Stimulated activated CD8-positive, alpha-beta memory T cell treated with anti-CD3 and anti-CD28 coated beads, Interleukin-4, amount 100 ng/mL, for 24 hours (primary cell): Measurements from ENCODE around the gene LILRB1.
"Not testable (repeated sequence)": the region's sequence is repeated elsewhere in the genome, so short reads cannot be mapped to it uniquely, and the experiment has no call there.

ENCODE experiments used
- DNase-seq: peaks from one replicate; pipeline ENCODE4 v3.0.0-alpha.2; 2020; ENCODE audit warnings: low read depth

Gene LILRB1

GRCh38 chr19:54630262-54630661 is at the start of gene LILRB1:
Gene LILRB1 (plus strand): TSS chr19:54630484. CDS start chr19:54631074, 590 bp downstream.
- DNase-seq = not testable (repeated sequence)

DNA sequence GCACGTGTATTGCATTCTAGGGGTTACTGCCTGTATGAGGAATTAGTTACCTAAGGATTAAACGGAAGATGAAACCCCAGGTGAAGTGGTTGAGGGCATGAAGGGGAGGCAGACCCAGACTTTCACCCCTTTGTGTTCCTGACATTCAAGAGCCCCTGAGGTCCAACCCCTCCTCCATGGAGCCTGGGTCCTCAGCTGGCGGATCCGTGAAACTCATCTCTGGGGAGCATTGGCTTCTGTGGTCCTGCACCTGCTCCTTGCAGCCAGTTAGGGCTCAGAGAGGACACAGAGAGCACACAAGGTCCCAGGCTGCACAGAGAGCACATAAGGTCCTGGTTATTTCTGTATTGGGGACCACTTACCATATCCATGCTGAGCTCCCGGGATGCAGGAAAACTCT is 43.9 kb upstream of the LILRB1 start:
- no peak for DNase-seq

DNA sequence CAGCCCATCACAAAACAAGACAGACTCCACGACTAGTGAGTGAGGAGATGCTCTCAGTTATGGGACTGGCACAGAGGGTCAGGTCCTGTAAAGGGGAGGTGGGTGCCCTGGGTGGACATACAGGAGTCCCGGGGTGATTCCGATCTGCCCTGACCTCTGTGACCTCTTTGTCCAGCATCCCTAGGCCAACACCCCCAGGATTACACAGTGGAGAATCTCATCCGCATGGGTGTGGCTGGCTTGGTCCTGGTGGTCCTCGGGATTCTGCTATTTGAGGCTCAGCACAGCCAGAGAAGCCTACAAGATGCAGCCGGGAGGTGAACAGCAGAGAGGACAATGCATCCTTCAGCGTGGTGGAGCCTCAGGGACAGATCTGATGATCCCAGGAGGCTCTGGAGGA is 43.3 kb upstream of the LILRB1 start:
- DNase-seq = no peak

GRCh38 chr19:54593445-54593844 is 36.8 kb upstream of the LILRB1 start, which contains the start of gene LILRA1:
Gene LILRA1 (plus strand): TSS chr19:54593632. CDS start chr19:54594245, 613 bp downstream.
- DNase-seq = not testable (repeated sequence)

- DNase-seq = not testable (repeated sequence)
Measured at GRCh38 chr19:54593931-54594626, 36.2 kb upstream of the LILRB1 start.

DNA sequence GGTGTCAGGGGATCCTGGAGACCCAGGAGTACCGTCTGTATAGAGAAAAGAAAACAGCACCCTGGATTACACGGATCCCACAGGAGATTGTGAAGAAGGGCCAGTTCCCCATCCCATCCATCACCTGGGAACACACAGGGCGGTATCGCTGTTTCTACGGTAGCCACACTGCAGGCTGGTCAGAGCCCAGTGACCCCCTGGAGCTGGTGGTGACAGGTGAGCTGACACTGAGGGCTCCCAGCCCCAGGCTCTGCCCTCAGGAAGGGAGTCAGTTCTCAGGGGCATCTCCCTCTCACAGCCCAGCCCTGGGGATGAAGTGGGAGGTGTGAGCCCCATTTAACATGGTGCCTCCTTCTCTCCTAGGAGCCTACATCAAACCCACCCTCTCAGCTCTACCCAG is 35.5 kb upstream of the LILRB1 start:
- no peak for DNase-seq

- not testable (repeated sequence) for DNase-seq
Measured at GRCh38 chr19:54595680-54596436, 34.4 kb upstream of the LILRB1 start.

DNA sequence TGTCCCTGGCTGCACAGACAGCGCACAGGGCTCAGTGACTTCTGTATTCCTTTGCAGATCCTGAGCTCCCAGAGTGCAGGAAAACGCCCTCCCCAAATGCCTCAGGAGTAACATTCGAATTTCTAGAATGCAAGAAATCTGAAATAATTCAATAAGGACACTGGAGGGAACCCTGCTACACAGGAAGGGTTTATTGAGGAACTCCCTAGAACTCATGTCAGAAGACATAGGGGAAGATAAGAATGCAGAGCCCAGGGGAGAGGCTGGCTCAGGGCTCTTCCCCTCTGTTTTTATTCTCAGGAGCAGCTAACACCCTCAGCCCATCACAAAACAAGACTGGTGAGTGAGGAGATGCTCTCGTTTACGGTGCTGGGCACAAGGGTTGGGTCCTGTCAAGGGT is 30.1 kb upstream of the LILRB1 start:
- DNase-seq = no peak

- DNase-seq = no peak
Measured at GRCh38 chr19:54606230-54606629, 24.1 kb upstream of the LILRB1 start.

DNA sequence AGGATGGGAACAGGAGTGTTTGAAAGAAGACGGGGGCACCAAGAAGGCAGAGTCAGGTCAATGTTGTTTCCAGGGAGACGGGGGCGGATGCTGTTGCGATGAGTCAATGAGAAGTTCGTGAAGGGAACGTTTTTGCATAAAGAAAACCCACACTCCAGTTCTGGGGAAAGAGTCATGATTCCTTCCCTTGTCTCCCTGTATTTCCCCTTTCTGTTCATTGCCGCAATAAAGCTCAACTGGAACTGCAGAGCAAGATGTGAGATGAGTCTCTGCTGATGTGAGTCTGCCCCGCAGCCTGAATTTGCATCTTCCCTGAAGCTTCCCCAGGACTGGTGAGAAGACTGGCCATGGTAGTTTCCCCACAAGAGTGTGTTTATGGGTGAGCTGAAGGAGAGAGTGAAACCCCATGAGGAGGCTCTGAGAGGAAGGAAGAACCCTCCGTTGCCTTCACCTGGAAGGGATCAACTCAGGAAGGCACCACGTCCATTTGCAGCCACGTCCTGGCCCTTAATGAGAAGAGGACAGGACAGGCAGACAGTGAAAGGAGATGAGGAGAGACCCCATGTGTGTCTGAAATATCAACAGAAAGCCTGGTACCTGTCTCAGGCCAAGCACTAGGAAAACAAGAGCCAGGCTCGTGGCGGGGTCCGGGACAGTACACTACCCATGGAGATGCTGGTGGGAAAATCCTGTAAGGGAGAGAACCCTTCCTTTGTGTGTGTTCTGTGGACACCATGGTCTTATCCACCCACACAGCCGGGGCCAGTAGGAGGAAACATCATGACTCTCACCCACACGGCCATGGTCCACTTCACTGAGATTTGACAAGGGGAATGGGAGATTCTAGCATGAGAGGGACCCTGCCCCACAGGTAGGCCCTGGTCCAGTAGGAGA is 23.1 kb upstream of the LILRB1 start:
- no peak for DNase-seq

DNA sequence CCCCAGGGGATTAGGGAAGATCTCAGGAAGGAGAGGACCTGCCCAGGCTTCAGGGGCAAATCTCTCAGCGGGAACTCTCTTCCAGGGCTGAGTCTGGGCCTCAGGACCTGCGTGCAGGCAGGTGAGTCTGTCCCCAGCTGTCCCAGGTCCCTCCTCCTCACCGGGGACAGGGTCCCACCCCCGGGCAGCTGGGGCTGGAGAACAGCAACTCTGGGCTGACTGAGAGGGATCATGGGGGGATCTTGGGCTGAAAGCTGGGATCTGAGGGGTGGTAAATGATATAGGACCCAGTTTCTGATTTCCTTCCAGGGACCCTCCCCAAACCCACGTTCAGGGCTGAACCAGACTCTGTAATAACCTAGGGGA is 22.5 kb upstream of the LILRB1 start:
- no peak for DNase-seq

DNA sequence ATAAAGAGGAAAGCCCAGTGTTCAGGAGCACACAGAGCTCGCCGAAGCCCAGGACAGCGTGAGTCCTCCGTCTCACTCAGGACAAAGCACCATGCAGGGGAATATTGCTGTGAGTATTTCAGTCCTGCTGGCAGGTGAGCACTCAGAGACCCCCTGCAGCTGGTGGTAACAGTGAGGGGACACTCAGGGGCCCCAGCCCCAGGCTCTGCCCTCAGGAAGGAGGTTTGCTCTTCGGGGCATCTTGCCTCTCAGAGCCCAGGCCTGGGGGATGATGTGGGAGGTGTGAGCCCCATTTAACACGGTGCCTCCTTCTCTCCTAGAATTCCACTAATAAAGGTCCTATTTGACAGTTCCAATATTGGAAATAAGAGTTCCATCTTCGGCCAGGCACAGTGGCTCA is 22.1 kb upstream of the LILRB1 start:
- no peak for DNase-seq

DNA sequence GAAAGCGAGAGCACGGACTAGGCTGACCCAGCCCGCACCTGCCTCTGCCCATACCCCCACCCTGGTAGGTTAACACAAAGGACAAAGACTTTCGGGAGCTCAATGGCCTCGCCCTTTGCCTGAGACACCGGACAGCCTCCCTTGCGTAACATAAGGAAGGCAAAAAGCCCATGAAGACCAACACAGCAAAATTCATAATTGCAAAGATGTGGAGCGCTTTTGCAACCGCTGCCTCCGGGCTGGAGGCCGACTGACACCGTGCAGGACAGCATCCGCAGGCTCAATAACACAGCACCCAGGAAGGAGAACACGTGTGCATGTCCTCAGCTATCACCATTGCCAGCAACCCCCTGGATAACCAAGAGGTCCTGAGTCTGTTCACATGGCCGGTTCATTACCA is 21.5 kb upstream of the LILRB1 start:
- DNase-seq = no peak

DNA sequence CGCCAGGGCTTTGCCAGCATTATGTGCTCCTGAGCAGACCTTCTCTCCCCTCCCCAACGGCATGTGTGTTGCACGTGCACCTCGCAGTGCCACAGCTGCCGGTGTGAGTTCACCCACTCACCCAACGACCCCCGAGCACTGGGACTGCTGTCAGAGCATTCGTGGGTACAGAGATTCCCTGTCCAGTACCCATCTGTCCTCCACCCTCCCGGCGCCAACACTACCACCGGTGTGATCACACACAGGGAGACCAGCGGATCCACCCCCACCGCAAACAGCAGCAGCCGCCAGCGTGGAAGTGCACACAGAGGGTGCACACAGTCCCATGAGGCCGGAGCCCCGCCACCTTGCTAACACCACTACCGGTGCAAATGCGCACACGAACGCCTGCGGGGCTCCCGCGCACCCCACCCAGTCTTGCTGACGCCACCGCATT is 20.9 kb upstream of the LILRB1 start:
- DNase-seq = no peak

DNA sequence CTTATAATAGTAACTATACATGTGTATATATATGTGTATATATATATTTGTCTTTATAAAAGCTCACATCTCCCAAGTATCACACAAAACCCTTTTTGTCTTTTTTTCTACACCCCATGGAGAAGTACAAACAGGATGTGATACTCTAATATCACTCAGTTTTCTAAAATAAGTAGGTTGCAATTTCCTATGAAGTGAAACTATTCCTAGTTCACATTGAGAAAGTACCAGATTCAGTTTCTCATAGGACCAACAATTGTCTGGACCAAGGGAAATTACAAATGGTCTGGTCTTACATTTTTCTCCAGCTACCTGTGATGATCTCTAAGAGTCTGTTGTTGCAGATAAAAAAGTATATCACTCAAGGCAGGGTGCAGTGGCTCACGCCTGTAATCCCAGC is 17.9 kb upstream of the LILRB1 start:
- no peak for DNase-seq

- no peak for DNase-seq
Measured at GRCh38 chr19:54614726-54615125, 15.6 kb upstream of the LILRB1 start.

DNA sequence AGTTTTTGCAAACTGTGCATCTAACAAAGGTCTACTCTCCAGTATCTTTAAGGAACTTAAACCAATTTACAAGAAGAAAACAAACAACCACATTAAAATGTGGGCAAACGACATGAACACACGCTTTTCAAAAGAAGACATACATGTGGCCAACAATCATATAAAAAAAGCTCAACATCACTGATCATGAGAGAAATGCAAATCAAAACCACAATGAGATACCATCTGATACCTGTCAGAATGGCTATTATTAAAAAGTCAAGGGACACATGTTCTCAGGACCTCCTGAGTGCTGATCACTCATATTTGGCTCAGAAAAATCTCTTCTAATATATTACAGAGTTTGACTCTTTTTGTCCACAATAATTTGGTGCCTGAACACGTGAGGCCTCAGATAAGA is 14.2 kb upstream of the LILRB1 start:
- DNase-seq = no peak

DNA sequence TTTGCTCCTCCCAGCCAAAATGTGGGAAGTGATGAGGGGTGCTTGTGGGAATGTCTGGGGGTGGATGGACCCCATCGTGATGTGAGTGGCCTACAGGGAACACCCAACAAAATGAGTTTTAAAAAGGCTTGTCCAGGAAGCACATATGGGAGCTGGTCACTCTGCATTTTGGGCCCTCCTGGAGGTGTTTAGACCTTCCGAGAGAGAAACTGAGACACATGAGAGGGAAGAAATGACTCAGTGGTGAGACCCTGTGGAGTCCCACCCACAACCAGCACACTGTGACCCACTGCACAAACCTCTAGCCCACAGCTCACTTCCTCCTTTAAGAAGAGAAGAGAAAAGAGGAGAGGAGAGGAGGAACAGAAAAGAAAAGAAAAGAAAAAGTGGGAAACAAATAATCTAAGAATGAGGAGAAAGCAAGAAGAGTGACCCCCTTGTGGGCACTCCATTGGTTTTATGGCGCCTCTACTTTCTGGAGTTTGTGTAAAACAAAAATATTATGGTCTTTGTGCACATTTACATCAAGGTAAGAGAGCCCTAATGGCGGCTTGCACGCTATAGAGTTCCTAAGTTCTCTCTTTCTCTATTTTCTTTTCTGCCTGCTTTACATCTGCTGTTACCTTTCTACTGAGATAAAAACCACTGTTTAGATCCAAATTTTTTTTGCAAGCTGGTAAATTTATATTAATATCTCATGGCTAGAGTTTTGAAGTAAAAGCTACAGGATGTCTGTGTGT is 13.3 kb upstream of the LILRB1 start:
- no peak for DNase-seq

DNA sequence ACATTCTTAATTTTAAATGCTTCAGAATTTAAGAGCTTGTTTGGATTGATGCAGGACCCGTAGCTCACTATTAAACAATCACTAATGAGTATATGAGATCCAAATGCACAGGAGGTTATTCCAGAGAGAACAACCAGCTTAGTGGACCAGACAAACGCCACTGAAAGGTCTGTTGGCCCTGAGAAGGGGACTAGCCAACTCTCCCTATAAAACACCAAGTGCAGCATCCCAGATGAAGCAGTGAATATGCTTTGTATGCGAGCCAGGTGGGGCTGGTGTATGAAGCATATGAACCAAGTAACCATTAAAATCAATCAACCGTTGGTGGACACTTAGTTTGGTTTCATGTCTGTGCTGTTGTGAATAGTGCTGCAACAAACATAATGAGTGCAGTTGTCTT is 9.8 kb upstream of the LILRB1 start:
- DNase-seq = no peak

DNA sequence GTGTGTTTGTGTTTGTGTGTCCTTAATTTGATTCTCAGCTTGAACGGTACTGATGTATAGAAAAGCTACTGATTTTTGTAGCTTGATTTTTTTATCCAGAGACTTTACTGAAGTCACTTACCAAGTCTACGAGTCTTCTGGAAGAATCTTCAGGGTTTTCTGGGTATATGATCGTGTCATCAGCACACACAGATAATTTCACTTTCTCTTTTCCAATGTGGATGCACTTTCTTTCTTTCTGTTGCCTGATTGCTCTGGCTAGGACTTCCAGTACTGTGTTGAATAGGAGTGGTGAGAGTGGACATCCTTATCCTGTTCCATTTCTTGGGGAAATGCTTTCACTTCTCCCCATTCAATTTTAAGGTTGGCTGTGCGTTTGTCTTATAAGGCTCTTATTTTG is 7.9 kb upstream of the LILRB1 start:
- DNase-seq = no peak

- DNase-seq = not testable (repeated sequence)
Measured at GRCh38 chr19:54624234-54624633, 6.0 kb upstream of the LILRB1 start.
